HG02571 (cell line): ENCODE data around the gene USH1G.
"Not testable (repeated sequence)": the region's sequence is repeated elsewhere in the genome, so short reads cannot be mapped to it uniquely, and the experiment has no call there.

ENCODE experiments used
- ATAC-seq: cut with Tn5 transposase; IDR thresholded peaks from one replicate; pipeline ENCODE4 v1.9.1; 2021; ENCODE audit warnings: mild to moderate bottlenecking, moderate library complexity; ENCODE audit not compliant: unreplicated experiment

The USH1G gene

DNA sequence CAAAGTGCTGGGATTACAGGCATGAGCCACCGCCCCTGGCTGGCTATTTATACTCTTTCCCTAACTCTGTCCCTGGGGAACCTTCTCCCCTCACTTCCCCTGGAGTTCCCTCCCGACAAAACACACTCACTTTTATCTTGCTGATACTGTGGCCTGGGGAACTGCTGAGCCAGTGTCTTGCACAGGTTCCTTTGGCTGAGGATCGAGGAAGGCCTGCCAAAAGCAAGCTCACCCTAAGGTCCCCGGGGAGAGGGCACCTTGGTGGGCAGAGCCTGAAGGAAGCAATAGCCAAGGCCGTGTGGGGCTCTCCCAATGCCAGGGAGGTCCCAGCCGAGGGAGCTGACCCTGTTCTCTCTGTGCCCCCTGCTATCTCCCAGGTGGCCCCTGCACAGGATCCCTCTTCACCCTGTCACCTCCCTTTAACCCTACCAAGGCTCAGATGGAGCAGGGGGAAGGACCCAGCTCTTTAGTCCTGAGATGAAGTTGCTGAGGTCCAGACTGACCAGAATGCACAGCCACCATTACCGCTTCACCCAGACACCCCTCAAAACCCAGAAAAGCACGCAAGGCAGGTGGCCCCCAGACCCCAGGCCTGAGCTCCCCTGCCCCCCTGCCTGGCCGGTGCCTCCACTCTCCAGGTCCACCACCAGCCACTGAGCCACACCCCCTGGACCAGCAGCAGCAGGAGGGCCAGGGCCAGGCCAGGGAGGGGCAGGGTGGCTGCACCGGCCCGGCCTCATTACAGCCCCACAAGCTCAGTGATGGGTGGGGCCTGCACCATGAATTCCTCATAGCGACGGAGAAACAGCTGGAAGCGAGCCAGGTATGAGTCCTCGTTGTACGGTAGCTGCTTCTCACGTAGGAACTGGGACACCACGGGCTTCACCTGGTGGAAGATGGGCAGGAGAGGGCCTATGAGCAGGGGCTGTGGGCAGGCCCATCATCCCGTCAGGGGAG lies 45.2 kb downstream of the USH1G start:
- ATAC-seq: no peak

DNA sequence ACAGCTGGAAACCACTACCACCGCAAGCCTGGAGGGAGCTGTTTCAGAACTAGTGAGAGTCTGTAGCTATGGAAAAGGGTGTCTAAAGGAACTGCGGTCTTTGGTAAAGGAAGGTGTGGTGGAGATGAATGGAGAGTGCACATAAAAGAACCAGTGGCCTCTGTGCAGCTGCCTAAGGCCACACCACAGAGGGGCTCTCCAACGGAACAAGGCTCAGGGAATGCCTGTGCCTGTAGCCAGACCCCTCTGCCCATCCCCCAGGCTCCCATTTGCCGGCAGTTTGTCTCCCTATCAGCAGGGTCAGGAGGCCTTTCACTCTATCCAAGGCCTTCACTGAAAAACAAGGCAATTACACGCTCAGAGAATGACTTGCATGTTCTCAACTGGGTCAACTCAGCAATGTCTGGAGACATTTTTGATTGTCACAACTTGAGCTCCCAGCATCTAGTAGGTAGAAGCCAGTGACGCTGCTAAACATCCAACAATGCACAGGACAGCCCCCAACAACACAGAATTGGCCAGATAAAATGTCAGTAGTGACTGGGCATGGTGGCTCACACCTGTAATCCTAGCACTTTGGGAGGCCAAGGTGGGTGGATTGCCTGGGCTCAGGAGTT lies 47.0 kb downstream of the USH1G start:
- no peak for ATAC-seq

DNA sequence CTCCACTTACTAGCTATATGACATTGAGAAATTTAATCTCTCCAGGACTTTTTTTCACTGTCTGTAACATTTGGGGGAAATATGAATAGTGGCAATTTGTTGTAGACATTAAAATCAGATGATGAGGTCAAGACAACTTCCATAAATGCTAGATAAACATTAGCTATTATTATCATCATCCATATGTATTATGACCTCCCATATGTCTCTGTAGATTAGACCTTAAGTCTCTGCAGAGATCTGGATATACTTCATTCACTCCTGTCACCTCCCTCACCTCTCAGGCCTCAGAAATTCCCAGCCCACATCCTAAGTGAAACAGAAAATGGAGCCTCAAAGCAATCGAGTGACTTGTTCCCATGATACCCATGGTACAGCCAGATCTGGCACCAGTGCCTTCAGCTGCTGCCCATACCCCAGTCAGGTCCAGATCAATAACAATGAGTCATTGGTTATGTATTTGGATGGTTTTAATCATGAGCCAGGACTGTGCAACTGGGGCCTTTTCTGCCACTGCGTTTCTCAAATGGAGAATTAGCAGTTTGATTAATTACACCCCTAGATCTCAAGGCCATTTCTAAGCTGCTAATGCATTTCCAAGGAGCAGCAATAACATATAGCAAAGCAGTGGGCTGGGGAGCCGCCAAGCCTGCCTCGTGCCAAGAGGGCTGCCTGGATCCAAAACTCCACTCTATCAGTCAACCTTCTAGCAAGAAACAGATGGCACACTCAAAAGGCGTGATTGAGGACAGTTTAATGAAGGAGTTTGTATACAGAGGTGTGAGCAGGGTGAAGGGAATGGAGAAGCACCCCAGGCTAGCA lies 47.7 kb downstream of the USH1G start:
- no peak for ATAC-seq

DNA sequence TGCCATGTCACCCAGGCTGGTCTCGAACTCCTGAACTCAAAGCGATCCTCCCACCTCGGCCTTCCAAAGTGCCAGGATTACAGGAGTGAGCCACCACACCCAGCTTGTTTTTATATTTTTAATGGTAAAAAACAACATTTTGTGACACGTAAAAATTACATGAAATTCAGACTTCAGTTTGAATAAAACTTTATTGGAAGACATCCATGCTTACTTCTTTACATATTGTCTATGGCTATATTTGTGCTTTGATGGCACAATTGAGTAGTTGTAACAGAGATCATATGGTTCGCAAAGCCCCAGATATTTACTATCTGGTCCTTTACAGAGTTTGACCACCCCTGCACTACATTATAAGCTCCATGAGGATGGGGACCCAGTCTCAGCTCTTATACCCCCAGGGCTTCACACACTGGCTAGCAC lies 48.4 kb downstream of the USH1G start:
- ATAC-seq: no peak

DNA sequence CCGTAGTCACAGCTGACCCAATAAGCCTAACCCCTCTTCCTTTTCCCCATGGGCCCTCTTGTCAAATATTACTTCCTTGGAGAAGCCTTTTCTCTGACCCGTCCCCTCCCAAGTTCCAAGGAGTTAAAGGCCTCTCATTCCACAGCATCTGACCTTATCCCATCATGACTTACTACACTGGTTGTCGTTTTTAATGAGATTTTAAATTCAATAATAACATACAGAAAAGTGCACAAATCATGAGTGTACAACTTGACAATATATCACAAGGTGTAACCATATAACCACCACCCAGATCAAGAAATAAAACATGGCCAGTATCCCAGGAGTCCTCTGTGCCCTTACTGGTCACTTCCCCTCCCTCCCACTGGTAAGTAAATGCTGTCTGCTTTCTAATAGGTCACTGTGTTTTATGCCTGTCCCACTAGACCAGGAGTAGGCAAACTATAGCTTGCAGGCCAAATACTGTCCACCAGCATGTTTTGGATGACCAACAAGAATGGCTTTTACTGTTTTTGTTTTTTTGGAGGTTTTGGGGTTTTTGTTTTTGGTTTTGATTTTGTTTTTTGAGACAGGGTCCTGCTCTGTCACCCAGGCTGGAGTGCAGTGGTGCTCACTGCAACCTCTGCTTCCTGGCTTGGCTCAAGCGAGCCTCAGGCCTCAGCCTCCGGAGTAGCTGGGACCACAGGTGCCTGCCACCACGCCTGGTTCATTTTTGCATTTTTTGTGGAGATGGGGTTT lies 49.0 kb downstream of the USH1G start:
- no peak for ATAC-seq

DNA sequence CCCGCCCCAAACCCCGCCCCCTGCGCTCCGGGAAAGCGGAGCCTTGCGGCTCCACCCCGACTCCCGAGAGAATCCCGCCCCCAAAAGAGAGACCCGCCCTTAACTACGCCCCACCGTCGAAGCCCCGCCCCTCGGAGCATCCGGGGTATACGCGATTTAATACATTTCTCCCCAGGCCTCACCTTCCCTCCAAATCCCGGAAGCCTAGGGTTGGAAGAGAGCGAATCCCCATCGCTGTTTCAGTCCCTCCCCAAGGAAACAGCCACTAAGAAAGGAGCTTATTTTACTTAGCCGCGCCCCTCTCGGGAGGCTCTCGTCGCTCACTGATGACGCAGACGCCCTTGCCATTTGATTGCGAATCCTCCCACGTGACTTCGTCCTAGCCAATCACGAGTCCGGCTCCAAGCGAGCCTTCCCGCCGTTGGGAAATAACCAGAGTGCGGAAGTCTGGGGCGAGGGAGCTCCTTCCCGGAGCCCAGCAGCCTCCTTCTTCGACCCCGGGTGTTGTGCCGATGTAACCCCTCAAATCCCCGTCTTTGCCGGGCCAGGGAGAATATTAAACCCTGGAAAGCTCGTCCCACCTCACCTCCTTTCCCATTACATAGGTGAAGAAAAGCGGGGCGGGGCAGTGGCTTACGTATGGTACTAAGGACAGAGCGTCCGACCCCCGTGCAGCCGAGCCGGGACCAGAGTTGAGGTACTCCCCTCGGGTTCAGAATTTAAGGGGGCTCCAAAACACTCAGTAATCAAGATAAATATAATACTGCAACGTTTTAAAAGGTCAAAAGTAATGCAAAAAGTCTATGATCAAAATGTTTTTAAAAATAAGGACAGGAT lies 49.8 kb downstream of the USH1G start:
- peak; percentile 91 for ATAC-seq

DNA sequence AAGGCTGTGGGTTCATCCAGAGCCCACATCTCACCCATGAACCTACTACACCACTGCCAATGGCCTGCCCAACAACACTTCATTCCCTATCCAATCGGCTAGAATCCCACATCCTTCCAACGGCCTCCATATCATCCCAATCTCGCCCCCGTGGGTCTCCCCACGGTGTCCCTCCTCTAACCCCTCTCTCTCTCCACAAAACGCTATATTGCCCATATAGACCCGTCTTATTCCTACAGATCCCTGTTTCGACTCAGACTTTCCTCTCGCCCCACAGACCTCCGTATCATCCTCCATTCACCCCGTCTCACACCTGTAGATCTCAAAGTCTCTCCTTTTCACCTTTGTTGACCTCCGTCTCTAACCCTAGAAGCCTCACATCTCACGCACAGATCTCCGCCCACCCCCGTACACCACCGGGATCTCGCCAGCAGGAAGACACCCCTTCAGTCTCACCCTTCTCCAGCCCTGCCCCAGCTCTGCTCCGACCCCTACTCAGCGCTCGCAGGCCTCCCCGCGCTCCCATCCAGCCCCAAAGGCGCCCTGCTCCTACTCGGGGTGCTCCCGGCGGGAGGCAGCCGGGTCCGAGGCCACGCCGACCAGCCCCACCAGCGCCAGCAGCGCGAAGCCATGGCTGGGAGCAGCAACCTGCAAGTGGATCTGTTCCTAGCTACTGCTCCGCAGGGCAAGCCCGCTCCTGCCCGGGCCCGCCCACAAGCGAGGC lies 50.6 kb downstream of the USH1G start, which contains the start of gene FDXR:
FDXR (minus strand) TSS at position 682 of the 724 bp plus-strand sequence; CDS start at position 632, 50 bp downstream.
- peak; percentile 16 for ATAC-seq

DNA sequence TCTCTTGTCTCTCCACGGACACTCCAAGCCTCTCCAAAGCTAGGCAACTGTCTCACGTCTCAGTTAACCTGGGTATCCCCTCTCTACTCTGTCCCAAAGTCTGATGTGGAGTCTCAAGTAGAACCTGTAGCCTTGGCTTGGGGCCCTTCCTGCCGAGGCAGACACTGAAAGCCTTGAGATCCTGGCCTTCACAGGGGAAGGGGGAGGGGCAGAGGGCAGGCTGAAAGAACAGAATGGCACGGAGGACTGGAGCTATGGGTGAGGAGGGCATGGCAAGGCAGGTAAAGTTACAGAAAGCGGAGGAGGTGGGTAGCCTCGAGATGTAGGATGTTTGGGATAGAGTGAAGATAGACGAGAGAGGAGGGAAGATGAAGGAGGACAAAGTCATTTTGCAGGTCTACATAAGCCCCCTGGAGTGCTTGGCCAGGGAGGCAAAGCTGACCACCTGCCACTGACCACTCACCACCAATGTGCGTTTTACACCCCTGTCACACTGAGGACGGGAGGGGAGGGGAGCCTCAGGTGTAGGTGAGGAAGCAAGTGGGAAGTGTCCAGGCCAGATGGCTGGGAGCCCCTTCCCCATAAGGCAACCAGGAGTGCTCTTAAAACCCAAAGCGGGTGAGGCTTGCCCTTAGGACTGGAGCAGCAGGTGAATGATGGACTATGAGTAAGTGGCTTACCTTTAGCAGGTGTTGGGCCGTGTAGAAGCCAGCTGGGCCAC lies 51.5 kb downstream of the USH1G start:
- ATAC-seq: no peak

DNA sequence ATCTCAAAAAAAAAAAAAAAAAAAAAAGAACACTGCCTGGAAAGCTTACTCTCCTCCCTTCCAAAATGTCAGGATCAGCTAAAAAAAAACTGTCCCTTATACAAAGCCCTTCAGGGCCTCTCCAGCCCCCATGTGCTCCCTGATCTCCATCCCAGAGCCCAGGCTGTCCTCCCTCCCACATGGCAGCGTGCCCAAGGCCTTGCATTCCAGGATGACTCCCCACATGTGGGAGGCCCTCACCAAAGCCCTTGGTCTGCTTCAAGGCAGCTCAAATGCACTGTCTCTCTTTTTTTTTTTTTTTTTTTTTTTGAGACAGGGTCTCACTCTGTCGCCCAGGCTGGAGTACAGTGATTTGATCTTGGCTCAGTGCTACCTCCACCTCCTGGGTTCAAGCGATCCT lies 52.5 kb downstream of the USH1G start:
- ATAC-seq: no peak

DNA sequence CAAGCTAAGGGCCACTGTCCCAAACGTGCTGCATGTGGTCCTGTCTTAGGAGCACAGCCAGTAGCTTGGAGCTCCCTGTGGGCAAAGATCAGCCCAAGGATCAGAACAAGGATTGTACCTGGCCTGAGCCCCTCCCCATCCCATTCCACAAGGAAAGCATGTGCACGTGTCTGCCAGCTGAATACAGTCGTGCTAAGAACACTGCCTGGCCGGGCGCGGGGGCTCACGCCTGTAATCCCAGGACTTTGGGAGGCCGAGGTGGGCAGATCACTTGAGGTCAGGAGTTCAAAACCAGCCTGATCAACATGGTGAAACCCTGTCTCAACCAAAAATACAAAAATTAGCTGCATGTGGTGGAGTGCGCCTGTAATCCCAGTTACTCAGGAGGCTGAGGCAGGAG lies 53.0 kb downstream of the USH1G start:
- not testable (repeated sequence) for ATAC-seq

DNA sequence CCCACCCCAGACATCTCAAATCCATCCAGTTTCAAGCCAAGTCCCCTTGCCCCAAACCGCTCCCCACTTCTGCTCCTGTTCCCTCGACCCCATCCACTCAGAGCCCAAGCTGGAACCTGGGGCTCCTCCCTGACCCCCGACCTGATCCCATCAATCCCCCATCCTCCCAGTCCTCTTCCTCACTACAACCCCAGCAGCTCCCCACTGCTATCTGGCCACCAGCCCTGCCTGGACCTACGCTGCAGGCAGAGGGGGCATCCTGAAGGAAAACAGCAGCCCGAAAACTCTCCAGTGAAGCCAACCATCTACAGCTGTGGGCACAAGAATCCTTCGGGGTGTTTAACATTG lies 54.2 kb downstream of the USH1G start:
- ATAC-seq: no peak

DNA sequence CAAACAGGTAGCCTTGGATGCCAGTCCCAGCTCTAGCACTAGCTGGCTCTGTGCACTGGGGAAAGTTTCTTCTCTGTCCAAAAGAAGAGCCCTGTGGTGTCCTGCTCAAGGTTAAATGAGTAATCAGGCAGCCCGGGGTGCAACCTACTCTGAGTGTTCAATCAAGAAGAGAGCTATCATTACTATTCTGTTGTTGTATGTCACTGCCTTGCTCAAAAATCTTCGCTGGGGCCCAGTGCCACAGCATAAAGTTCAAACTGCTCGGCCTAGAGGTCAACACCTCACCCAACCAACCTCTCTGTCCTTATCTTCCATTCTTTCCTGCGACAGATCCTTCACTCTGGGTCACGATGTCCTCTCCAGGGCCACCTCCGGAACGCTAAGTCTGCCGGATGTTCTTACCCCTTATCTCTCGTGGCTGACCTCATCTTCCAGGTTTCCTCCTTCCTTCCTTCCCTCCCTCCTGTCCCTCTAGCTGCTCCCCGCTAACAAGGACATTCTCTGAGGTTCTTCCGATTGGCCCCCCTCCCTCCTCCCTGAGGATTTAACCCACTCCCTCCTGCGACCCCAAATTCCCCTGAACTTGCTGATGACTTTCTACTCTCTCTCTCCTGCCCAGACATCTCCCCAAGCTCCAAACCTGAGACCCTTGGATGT lies 54.7 kb downstream of the USH1G start:
- no peak for ATAC-seq

DNA sequence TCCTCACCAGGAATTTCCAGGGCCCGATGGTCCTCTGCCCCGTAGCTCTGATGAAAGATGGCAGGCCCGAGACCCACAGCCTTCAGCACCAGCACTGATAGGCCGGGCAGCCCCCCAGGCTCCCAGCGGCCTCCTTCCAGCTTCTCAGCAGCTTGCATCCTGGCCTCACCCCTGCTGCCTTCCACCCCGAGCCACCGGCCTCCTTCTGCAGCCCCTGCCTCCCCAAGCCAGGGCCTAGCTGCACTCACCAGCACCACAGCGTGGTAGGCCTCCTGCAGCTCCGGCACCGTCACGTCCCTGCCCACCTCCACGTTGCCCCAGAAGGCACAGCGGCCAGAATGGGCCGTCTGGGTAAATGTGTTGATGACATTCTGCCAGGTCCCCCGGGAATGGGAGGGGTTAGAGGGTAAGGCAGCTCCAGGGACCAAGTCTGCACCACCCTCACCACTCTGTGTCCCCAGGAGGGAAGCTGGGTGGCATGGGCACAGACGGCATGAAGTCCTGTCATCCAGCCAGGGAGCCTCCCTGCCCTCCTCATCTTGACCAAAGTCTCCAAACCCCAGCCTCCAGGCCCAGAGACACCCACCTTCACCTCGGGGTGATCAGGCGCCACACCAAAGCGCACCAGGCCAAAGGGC lies 56.7 kb downstream of the USH1G start:
- ATAC-seq: no peak
